ENCODE data around the gene SDHAF2. TPM values are rescaled to one million over a fixed set of nuclear protein-coding genes. Genes with fewer than 3 reads are reported as not detected.
"Not testable (repeated sequence)": the region's sequence is repeated elsewhere in the genome, so short reads cannot be mapped to it uniquely, and the experiment has no call there.

SDHAF2 gene
- total RNA-seq, 1 experiment from 2014 or later, result 45.4 TPM

GRCh38 chr11:61416941-61417340, 13.0 kb upstream of the SDHAF2 start:
- in situ Hi-C loops (cut with HindIII; ENCODE audit: low pct_unique_long_range_greater_than_20kb, low sequenced_read_pairs), result no loop called here
- DNase-seq (ENCODE audit: low read depth, low spot score), result no peak

DNA sequence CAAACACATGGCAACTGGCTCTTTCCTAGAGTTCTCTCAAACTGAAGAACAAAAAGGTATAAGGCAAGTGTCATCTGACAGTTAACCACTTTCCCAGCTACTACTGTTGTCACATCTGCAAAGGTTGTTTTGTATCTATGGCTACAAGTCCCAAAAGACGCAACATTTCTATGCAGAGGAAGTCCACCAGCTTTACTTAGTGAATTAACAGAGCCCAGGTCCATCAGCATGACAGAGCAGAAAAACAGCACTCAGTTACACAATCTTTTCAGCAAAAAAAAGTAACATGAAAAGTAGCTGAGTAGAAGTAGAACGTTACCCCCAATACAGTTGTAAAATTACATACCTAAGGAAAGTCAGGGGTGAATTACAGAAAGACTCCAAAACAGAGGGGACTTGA, 12.3 kb upstream of the SDHAF2 start:
- in situ Hi-C loops (cut with HindIII; ENCODE audit: low pct_unique_long_range_greater_than_20kb, low sequenced_read_pairs), result no loop called here
- DNase-seq (ENCODE audit: low read depth, low spot score), result no peak

DNA sequence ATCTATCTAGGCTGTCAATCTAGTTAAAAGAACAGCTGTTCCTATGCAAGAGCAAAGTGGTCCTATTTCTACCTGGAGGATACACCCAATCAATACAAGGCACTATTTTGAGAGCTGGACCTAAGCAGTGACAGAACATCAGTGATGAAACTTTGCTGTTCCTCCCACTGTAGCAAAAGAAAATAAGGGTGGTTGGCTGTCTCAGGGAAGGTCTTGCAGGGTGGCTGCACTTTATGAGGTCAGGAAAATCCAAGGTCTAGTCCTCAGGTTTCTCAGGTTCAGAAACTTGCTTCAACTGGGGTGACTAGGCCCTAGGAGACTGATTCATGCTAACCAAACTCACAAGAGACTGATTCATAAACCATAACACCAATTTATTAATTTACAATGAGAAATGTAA, 11.8 kb upstream of the SDHAF2 start:
- in situ Hi-C loops (cut with HindIII; ENCODE audit: low pct_unique_long_range_greater_than_20kb, low sequenced_read_pairs), result no loop called here
- no peak for DNase-seq (ENCODE audit: low read depth, low spot score)

DNA sequence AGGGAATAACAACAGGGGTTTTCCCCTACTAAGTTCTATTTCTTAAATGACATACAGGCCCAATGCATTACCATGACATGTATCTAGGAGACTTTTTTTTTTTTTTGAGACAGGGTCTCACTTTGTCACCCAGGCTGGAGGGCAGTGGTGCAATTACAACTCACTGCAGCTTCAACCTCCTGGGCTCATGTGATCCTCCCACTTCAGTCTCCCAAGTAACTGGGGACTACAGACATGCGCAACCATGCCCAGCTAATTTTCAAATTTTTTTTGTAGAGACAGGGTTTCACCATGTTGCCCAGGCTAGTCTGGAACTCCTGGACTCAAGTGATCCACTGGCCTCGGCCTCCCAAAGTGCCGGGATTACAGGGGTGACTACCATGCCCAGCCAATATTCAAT, 7.7 kb upstream of the SDHAF2 start:
- in situ Hi-C loops (cut with HindIII; ENCODE audit: low pct_unique_long_range_greater_than_20kb, low sequenced_read_pairs), result no loop called here

DNA sequence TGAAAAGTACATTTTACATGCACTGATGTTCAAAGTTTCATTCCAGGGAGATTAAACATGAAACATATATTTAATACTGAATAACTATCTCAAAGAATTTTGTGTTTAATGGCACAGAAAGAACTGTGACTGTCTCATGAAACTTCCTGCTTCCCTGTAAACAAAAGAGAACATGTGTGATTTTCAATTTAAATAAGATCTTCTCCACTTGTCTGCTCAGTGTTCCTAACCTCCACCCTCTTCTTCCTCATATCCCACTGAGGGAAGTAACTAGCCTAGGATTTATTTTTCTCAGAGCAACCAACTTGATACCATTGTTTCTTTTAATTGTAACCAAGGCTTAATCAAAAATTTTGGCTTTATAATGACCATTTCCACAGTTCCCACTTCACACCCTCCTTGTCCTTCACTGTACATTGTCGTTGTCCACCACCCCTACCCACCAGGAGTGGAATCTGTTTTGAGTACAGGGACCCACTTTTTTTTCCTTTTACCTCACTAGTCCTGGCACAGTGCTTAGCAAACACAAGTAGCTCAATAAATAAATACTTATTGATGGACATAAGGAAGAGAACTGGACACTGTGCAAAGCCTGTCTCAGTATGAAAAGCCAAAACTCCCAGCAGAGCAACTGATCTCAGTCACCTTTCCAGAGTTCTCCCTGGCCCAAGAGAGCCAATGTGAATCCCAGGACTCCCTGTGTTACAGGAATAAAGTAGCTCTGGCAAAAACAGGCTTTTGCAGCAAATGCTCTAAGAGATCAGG, 4.4 kb upstream of the SDHAF2 start:
- in situ Hi-C loops (cut with HindIII; ENCODE audit: low pct_unique_long_range_greater_than_20kb, low sequenced_read_pairs), result no loop called here

More for the DNA sequence above, 7.7 kb upstream of the SDHAF2 start:
- DNase-seq (ENCODE audit: low read depth, low spot score), result no peak

GRCh38 chr11:61429346-61429690, 606 bp upstream of the SDHAF2 start:
- in situ Hi-C loops (cut with HindIII; ENCODE audit: low pct_unique_long_range_greater_than_20kb, low sequenced_read_pairs), result no loop called here
- peak; percentile 55 for DNase-seq (ENCODE audit: low read depth, low spot score)

More for the DNA sequence above, 4.4 kb upstream of the SDHAF2 start:
- no peak for DNase-seq (ENCODE audit: low read depth, low spot score)

GRCh38 chr11:61430839-61431238, 915 bp downstream of the SDHAF2 start:
- in situ Hi-C loops (cut with HindIII; ENCODE audit: low pct_unique_long_range_greater_than_20kb, low sequenced_read_pairs); DNase-seq (ENCODE audit: low read depth, low spot score): not testable (repeated sequence)

- in situ Hi-C loops (cut with HindIII; ENCODE audit: low pct_unique_long_range_greater_than_20kb, low sequenced_read_pairs), result no loop called here
- no peak for DNase-seq (ENCODE audit: low read depth, low spot score)
Measured at GRCh38 chr11:61437496-61437895, 7.6 kb downstream of the SDHAF2 start.

DNA sequence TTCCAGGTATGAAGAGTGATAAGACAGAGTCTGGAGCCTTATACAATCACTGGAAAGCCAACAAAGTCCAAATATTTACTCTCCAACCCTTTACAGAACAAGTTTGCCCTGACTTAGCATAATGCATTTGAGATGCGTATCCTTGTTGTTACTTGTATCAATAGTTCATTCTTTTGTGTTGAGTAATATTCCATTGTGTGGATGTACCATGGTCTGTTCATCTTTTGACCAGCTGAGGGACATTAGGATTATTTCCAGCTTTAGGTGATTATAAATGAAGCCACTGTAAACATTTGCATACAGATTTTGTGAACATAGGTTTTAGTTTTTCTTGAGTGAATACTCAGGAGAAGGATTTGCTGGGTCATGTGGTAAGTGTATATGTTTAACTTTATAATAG, 9.7 kb downstream of the SDHAF2 start:
- no peak for DNase-seq (ENCODE audit: low read depth, low spot score)
- in situ Hi-C loops (cut with HindIII; ENCODE audit: low pct_unique_long_range_greater_than_20kb, low sequenced_read_pairs), result no loop called here

GRCh38 chr11:61442616-61443015, 12.7 kb downstream of the SDHAF2 start:
- no peak for DNase-seq (ENCODE audit: low read depth, low spot score)
- in situ Hi-C loops (cut with HindIII; ENCODE audit: low pct_unique_long_range_greater_than_20kb, low sequenced_read_pairs), result no loop called here

DNA sequence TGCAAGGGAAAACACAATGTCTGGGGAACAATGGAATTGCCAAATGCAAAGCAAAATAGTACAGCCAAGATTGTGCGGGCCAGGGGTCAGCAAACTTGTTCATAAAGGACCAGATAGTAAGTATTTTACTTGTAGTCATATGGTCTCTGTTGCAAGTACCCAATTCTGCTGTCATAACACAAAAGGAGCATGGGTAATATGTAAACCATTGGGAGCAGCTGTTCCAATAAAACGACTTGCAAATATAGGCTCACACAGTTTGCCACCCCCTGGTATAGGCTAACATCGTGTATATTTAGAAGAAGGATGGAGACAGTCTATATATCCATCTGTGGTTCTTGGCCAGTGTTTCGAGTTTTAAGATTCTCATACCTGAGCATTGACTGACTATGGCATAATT, 15.6 kb downstream of the SDHAF2 start:
- no peak for DNase-seq (ENCODE audit: low read depth, low spot score)
- in situ Hi-C loops (cut with HindIII; ENCODE audit: low pct_unique_long_range_greater_than_20kb, low sequenced_read_pairs), result no loop called here

DNA sequence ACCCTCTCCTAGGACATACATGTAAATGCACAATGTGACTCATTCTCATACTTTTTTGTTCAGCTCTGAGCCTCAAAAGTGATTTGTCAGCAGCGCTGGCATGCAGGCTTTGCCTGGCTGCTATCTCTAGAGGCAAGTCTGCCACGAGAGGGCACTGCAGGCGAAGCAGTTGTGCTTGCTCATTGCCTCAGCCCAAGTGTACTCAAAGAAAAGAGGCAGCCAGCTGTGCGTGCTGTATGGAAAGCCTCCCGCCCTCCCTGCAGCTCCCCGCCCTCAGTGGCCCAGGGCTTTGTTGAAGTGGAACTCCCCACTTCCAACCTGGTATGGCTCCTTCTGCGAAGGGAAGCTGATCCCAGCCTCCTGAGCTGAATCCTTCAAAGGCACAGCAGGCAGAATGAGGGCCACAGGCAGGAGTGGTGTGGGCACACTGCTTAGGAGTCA, 16.3 kb downstream of the SDHAF2 start:
- in situ Hi-C loops (cut with HindIII; ENCODE audit: low pct_unique_long_range_greater_than_20kb, low sequenced_read_pairs), result no loop called here
- DNase-seq (ENCODE audit: low read depth, low spot score), result peak; percentile 92

GRCh38 chr11:61447601-61448551, 18.0 kb downstream of the SDHAF2 start:
- in situ Hi-C loops (cut with HindIII; ENCODE audit: low pct_unique_long_range_greater_than_20kb, low sequenced_read_pairs), result no loop called here
- DNase-seq (ENCODE audit: low read depth, low spot score), result no peak

DNA sequence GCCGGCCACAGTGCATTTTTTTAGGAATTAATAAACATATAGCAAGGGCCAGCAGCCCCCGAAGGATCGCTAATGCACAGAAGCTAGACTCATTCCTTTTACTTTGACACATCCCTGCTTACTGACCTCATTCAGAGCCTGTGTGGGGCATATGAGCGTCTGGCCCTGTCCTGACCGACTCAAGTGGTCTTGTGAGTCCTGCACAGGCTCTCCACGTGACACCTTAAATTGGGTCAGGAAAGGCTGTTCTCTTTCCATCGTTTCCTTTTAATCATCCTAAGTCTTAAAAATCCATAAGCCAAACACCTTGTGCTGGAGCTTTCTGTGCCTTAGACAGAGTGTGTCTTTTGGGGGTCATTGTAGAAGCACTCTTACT, 18.6 kb downstream of the SDHAF2 start:
- DNase-seq (ENCODE audit: low read depth, low spot score), result no peak
- in situ Hi-C loops (cut with HindIII; ENCODE audit: low pct_unique_long_range_greater_than_20kb, low sequenced_read_pairs), result no loop called here

DNA sequence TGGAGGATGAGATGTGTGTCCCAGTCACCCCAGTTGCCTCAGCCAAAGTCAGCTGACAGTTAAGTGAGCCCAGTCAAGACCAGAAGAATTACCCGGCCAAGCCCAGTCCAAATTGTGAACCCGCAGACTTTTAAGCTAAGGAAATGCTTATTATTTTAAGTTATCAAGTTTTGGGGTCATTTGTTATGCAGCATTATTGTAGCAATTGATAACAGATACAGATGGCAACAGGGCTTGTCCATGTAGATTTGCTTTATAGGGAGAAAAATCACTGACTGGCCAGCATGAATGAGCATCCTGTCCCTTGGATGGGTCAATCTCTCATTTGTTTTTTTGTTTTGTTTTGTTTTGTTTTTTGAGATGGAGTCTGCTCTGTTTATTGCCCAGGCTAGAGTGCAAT, 22.9 kb downstream of the SDHAF2 start:
- DNase-seq (ENCODE audit: low read depth, low spot score), result no peak
- in situ Hi-C loops (cut with HindIII; ENCODE audit: low pct_unique_long_range_greater_than_20kb, low sequenced_read_pairs), result no loop called here

- in situ Hi-C loops (cut with HindIII; ENCODE audit: low pct_unique_long_range_greater_than_20kb, low sequenced_read_pairs), result no loop called here
- DNase-seq (ENCODE audit: low read depth, low spot score), result no peak
Measured at GRCh38 chr11:61453695-61454094, 23.8 kb downstream of the SDHAF2 start.

DNA sequence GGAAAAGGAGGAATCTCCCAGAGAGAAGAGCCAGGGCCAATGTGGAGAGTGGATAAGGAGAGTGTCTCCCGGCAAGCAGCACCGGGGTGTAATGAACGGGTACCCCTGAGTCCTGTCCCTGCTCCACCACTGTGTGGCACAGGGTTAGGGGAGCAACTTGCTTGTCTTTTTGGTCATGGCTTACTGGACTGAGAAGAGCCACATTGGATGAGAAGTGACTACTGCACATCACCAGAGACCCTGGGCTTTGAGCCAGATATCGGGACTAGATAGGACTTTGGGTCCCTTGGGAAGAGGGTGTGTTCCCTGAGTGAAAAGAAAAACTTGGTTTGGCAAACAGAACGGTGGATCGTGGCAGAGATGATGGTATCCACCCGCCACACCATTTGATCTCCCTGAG, 24.6 kb downstream of the SDHAF2 start:
- no peak for DNase-seq (ENCODE audit: low read depth, low spot score)
- in situ Hi-C loops (cut with HindIII; ENCODE audit: low pct_unique_long_range_greater_than_20kb, low sequenced_read_pairs), result no loop called here

DNA sequence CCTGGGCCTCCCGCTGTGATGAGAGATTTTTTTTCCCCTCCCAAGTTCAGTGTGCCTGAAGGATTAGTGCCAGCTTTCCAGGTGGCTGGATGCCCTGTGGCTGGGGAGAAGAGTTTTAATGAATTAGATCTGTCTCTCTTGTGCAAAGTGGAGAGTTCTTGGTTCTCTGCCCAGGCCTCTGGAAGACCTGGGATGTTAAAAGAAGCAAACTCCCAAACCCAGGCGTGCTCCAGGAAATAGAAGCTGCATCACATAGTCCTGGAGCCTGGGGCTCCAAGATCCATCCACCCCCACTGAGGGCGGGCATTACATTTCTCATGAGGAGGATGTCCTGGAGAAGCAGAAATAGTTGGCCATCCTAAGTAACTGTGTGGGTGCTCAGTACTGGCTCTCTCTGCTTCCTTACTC, 30.6 kb downstream of the SDHAF2 start:
- no peak for DNase-seq (ENCODE audit: low read depth, low spot score)
- in situ Hi-C loops (cut with HindIII; ENCODE audit: low pct_unique_long_range_greater_than_20kb, low sequenced_read_pairs), result no loop called here

DNA sequence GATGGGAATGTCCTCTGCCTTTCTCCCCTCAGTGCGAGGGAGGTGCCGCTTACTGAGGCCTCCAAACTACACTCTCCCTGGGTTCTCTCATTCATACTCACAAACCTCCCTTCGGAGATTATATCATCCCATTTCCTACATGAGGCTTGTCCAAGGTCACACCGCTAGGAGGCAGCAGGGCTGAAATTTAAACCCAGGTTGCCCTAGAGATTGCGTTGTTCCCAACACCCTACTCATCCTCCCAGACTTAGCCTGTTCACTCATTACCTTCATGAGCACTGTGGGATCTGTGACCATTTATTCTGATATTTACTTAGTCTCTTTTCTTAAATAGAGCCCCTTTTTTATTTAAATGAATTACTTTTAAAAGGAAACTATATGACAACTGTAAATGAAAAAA, 31.1 kb downstream of the SDHAF2 start:
- in situ Hi-C loops (cut with HindIII; ENCODE audit: low pct_unique_long_range_greater_than_20kb, low sequenced_read_pairs), result no loop called here
- peak; percentile 28 for DNase-seq (ENCODE audit: low read depth, low spot score)

All from SK-MEL-5 (cell line).